Astrocyte (in vitro differentiated cells and primary cell): Measurements from ENCODE around the gene WIZ. TPM values are rescaled to one million over a fixed set of nuclear protein-coding genes. Genes with fewer than 3 reads are reported as not detected.

Source experiments
- DNase-seq: peaks from one replicate; pipeline ENCODE4 v3.0.0-alpha.2; 2010; ENCODE audit warnings: low read depth
- FAIRE-seq: peaks from 2 replicates; lab custom pipeline; 2011; peaks lifted over from hg19 to GRCh38; lab: Jason Lieb, UNC
- H2AFZ ChIP-seq: 2 replicates; pipeline ENCODE4 v1.6.0; 2012; ENCODE audit warnings: low read depth, low read length, inconsistent platforms
- H3K27ac ChIP-seq: 2 replicates; pipeline ENCODE4 v1.5.1; 2011; ENCODE audit warnings: low read depth, low read length, inconsistent platforms
- H3K27me3 ChIP-seq: 2 replicates; pipeline ENCODE4 v1.6.0; 2011; ENCODE audit warnings: low read length, inconsistent platforms; ENCODE audit not compliant: insufficient read depth
- H3K36me3 ChIP-seq: 2 replicates; pipeline ENCODE4 v1.5.1; 2011; ENCODE audit warnings: low read length, inconsistent platforms; ENCODE audit not compliant: insufficient read depth
- H3K4me1 ChIP-seq: 2 replicates; pipeline ENCODE4 v1.5.1; 2011; ENCODE audit warnings: low read length, inconsistent platforms; ENCODE audit not compliant: insufficient read depth
- H3K4me2 ChIP-seq: 2 replicates; pipeline ENCODE4 v1.6.0; 2012; ENCODE audit warnings: low read length, inconsistent platforms
- H3K4me3 ChIP-seq: 2 replicates; pipeline ENCODE4 v1.5.1; 2011; ENCODE audit warnings: low read depth, mild to moderate bottlenecking, low read length, inconsistent platforms; ENCODE audit not compliant: insufficient read depth
- H3K79me2 ChIP-seq: 2 replicates; pipeline ENCODE4 v1.6.0; 2012; ENCODE audit warnings: mild to moderate bottlenecking, low read length, inconsistent platforms; ENCODE audit not compliant: insufficient read depth
- H3K9ac ChIP-seq: 2 replicates; pipeline ENCODE4 v1.6.0; 2012; ENCODE audit warnings: mild to moderate bottlenecking, low read length, inconsistent platforms
- H3K9me3 ChIP-seq: 2 replicates; pipeline ENCODE4 v1.5.1; 2012; ENCODE audit warnings: low read depth, mild to moderate bottlenecking, low read length, inconsistent platforms; ENCODE audit not compliant: insufficient read depth
- H4K20me1 ChIP-seq: 2 replicates; pipeline ENCODE4 v1.6.0; 2012; ENCODE audit warnings: low read length, inconsistent platforms; ENCODE audit not compliant: insufficient read depth
- H3K27ac Mint-ChIP-seq: one replicate; pipeline ENCODE4 v1.8.0; 2021; ENCODE audit warnings: mild to moderate bottlenecking, mixed read lengths; ENCODE audit not compliant: unreplicated experiment
- H3K27me3 Mint-ChIP-seq: one replicate; pipeline ENCODE4 v1.8.0; 2021; ENCODE audit warnings: low read depth, mixed read lengths; ENCODE audit not compliant: unreplicated experiment
- H3K36me3 Mint-ChIP-seq: one replicate; pipeline ENCODE4 v1.8.0; 2021; ENCODE audit warnings: low read depth, mixed read lengths; ENCODE audit not compliant: unreplicated experiment
- H3K4me1 Mint-ChIP-seq: one replicate; pipeline ENCODE4 v1.8.0; 2021; ENCODE audit warnings: low read depth, mixed read lengths; ENCODE audit not compliant: unreplicated experiment
- H3K4me3 Mint-ChIP-seq: one replicate; pipeline ENCODE4 v1.8.0; 2021; ENCODE audit warnings: mild to moderate bottlenecking, moderate library complexity, mixed read lengths; ENCODE audit not compliant: unreplicated experiment
- H3K9me3 Mint-ChIP-seq: one replicate; pipeline ENCODE4 v1.8.0; 2021; ENCODE audit warnings: mild to moderate bottlenecking, mixed read lengths; ENCODE audit not compliant: unreplicated experiment
- EZH2 ChIP-seq: IDR thresholded peaks from 2 replicates; pipeline ENCODE4 v1.6.1; 2012; ENCODE audit warnings: mild to moderate bottlenecking, low read length, inconsistent platforms; ENCODE audit not compliant: insufficient read depth
- microRNA-seq: library from miRNA; unstranded; fragments of <30 nt; microRNA quantifications from one replicate; pipeline ENCODE4 v1.2.0, GENCODE V29; 2020
- total RNA-seq: library from RNA; stranded (reverse); gene quantifications from 2 replicates; pipeline ENCODE4 v1.2.1, GENCODE V29; 2021
- TF ChIP-seq, protein P1 (sequence below): IDR thresholded peaks from 2 replicates; pipeline ENCODE4 v1.5.1; 2011; ENCODE audit warnings: low read depth, mild to moderate bottlenecking, inconsistent platforms, low read length, moderate library complexity; ENCODE audit not compliant: insufficient read depth

Gene WIZ
- total RNA-seq, 1 donor from 2014 or later, result 43.8 TPM

GRCh38 chr19:15371119-15371518 lies 78.6 kb downstream of the WIZ start:
- peaks cover 54% of the 10 kb centered on the region for H3K79me2 ChIP-seq
- Mint-ChIP-seq H3K27ac (no peak overlapping the region), H3K27me3 (no peaks in the 10 kb centered on the region), H3K4me3 (no peak overlapping the region), H3K4me1 (peaks cover 6% of the 10 kb centered on the region), H3K9me3 (no peaks in the 10 kb centered on the region), H3K36me3 (peaks cover 22% of the 10 kb centered on the region)
- H4K20me1 ChIP-seq, result peaks cover 56% of the 10 kb centered on the region
- H3K27me3 ChIP-seq, result no peaks in the 10 kb centered on the region
- FAIRE-seq (no peak), DNase-seq (no peak)
- no peak overlapping the region for H3K27ac ChIP-seq
- no peak overlapping the region for H3K4me2 ChIP-seq
- H3K9ac ChIP-seq, result no peak overlapping the region
- peaks cover 9% of the 10 kb centered on the region for H3K4me1 ChIP-seq
- peaks cover 26% of the 10 kb centered on the region for H3K36me3 ChIP-seq
- no peak overlapping the region for H2AFZ ChIP-seq
- TF ChIP-seq, protein P1, sequence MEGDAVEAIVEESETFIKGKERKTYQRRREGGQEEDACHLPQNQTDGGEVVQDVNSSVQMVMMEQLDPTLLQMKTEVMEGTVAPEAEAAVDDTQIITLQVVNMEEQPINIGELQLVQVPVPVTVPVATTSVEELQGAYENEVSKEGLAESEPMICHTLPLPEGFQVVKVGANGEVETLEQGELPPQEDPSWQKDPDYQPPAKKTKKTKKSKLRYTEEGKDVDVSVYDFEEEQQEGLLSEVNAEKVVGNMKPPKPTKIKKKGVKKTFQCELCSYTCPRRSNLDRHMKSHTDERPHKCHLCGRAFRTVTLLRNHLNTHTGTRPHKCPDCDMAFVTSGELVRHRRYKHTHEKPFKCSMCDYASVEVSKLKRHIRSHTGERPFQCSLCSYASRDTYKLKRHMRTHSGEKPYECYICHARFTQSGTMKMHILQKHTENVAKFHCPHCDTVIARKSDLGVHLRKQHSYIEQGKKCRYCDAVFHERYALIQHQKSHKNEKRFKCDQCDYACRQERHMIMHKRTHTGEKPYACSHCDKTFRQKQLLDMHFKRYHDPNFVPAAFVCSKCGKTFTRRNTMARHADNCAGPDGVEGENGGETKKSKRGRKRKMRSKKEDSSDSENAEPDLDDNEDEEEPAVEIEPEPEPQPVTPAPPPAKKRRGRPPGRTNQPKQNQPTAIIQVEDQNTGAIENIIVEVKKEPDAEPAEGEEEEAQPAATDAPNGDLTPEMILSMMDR, result no peak
- no peak for TF ChIP-seq EZH2
- no peaks in the 10 kb centered on the region for H3K9me3 ChIP-seq
- no peak overlapping the region for H3K4me3 ChIP-seq

Small RNA genes lying within 50 kb of the gene (microRNA-seq; reads per million reads assigned to microRNA genes)
- not detected for gene MIR1470

Other genes starting within 250 kb of the WIZ start
- gene NOTCH3, start 249.0 kb downstream of the WIZ start, total RNA-seq, result 162 and 219 TPM in 2 replicates
- gene EPHX3, start 217.5 kb downstream of the WIZ start, total RNA-seq, result 0.54 and 0.87 TPM in 2 replicates
- gene BRD4, start 117.4 kb downstream of the WIZ start, total RNA-seq, result 116 and 128 TPM in 2 replicates
- 35.6 and 40.1 TPM in 2 replicates for gene AKAP8, start 70.2 kb downstream of the WIZ start, total RNA-seq
- gene AKAP8L, start 31.0 kb downstream of the WIZ start, total RNA-seq, result 101 and 105 TPM in 2 replicates
- gene RASAL3, start 14.6 kb upstream of the WIZ start, total RNA-seq, result 0.14 TPM in 1 of 2 replicates, not detected in the other
- not detected in 2 replicates for gene PGLYRP2, start 29.5 kb upstream of the WIZ start, total RNA-seq
- gene CYP4F22, start 58.6 kb upstream of the WIZ start, total RNA-seq, result not detected in 2 replicates
- not detected in 2 replicates for gene CYP4F8, start 165.3 kb upstream of the WIZ start, total RNA-seq
- gene CYP4F3, start 190.9 kb upstream of the WIZ start, total RNA-seq, result not detected in 2 replicates
- not detected in 2 replicates for gene CYP4F12, start 223.1 kb upstream of the WIZ start, total RNA-seq